GM18858 (cell line): ENCODE results near the gene SKAP1.
"Not testable (repeated sequence)": the region's sequence is repeated elsewhere in the genome, so short reads cannot be mapped to it uniquely, and the experiment has no call there.

Experiments
- ATAC-seq: cut with Tn5 transposase; IDR thresholded peaks from one replicate; pipeline ENCODE4 v1.9.1; 2021; ENCODE audit not compliant: unreplicated experiment

SKAP1 gene

DNA sequence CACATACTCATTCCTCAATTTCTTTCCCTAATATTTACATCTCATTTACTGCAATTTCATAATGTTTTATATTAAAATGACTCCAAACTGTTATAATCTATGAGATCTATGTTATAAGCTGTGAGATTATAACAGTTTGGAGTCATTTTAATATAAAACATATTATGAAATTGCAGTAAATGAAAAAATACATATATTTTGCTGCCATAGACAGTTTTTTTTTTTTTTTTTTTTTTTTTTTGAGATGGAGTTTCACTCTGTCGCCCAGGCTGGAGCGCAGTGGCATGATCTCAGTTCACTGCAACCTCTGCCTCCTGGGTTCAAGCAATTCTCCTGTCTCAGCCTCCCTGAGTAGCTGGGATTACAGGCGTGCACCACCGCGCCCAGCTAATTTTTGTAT is 180.0 kb downstream of the SKAP1 start:
- not testable (repeated sequence) for ATAC-seq

DNA sequence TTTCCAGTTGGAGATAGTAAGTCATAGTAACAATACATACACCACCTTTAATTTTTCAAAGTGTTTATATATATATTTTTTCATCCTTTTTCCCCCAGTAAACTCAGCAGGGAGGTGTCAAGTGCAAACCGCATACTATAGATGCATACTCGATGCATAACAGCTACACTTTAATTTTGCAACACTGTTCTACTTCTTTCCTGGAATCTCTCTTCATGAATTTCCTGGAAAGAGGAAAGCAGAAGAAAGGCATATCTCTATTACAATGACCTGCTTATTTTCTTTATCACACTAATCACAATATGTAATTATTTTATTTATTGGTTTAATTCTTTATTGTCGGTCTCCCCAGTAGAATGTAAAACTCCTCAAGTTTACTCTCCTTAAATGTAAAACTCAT is 182.4 kb downstream of the SKAP1 start:
- no peak for ATAC-seq

DNA sequence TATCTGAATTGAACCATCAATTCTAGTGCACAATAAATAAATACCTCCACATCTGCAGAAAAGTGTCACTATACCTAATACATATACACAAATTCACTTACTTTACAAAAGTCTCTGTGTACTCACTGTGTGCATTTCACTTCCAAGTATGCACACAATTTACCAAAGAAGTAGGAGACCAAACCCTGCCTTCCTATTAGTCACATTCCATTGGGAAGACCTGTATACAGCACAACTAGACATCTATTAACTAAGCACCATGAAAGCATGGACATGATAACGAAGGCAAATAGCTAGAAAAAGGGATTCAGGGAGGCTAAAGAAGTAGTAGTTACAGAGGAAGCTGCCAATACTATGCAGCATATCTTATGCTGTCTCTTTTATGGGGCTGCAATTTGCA is 183.0 kb downstream of the SKAP1 start:
- no peak for ATAC-seq

DNA sequence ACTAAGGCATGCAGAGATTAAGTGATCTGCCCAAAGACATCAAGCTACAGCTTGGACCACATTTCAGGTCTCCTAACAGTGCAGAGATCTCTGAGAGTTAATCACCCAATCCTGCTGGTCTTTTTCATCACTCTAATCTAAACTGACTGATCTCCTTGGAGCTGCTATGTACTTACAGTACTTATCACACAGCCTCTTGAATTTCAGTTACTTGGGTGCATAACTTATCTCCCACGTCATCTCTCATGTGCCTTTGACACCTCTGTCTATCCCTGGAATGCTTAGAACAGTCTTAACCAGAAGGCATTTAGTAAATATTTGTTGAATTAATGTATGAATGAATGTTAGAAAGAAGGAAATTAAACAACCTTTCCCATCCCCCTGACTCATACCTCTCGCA is 183.4 kb downstream of the SKAP1 start:
- ATAC-seq, result no peak

DNA sequence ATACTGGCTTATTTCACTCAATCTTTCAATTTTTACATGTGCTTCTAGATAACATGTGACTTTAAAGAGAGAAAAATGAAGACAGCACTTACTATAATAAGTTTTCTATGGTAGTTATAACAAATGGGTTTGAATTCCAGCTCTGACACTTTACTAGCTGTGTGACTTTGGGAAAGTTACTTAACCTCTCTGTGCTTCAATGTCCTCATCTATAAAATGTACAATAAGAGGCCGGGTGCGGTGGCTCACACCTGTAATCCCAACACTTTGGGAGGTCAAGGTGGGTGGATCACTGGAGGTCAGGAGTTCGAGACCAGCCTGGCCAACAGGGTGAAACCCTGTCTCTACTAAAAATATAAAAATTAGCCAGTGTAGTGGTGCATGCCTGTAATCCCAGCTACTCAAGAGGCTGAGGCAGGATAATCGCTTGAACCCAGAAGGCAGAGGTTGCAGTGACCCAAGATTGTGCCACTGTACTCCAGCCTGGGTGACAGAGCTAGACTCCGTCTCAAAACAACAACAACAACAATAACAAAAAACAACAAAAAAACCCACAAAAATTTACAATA is 184.5 kb downstream of the SKAP1 start:
- ATAC-seq, result not testable (repeated sequence)

DNA sequence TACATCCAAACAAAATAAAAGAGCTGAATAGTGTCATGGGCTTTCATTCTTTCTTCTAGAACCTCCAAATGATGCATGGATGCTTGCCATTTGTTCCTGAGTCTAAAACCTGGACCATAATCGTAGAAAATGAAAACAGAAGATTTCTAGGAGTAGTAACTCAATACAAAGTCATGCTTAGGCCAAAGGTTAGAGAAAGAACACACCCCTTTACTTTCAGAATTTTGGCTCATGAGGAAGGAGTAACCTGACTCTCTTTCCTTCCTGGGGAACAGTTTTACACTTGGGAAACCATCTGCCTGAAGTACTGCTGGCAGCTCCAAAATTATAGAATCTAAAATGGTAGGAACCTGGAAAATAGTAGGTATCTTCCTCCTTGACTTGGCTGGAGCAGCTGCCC is 185.2 kb downstream of the SKAP1 start:
- no peak for ATAC-seq

DNA sequence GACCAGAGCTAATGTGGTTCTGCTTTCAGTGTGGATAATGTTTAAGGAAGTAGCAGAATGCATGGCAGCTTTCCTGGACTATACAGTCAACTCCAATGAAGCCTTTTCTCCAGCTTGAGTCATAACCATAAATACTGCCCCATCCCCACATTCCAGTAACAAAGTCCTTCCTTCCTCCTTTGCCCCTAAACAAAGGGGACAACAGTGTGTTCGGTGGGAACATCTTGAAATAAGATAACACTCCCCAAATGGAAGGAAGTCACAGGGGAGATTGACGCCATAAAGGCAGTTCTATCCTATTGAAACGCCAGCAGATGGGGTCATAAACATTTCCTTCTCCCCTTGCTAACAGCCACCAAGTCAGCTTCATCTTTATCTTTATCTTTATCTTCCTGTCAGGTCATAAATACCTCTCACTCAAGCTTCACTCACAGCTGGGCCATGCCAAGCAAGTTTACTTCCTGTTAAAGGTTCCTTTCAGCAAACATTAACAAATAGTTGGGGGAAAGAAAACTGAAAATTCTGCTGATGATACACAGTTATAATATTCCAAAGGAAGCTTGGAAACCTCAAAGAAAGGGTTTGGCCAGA is 185.8 kb downstream of the SKAP1 start:
- no peak for ATAC-seq

DNA sequence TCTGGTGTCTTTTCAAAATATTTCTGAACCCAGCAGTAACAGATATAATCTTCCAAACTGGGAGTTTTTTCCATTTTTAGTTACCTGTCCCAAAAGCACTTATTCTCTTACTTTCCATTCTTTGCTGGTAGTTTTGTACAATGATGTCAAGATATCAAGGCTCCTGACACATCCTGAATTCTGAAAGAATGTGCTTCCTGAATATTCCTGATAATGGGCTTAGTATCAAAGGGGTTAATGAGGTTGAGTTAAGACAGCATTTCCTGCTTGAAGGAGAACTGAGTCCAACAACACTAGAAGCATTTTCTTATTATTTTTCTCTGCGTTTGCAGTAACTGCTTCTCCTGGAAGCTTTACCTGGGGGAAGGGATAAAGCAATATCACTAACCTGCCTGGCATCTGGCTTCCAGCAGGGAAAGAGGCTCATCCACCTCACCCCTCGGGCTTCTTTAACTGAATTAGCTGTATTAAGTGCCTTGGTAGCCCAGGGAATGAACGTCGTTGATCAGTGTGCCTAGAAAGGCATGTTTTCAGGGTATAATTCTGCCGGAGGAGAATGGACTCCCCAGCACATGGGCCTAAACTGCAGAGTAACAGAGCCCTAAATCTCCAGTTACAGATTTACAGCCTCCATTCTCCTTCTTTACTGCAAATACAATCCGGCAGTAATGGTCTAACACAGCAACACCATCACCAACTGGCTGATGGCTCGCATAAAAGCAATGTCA is 188.1 kb downstream of the SKAP1 start:
- ATAC-seq, result no peak

DNA sequence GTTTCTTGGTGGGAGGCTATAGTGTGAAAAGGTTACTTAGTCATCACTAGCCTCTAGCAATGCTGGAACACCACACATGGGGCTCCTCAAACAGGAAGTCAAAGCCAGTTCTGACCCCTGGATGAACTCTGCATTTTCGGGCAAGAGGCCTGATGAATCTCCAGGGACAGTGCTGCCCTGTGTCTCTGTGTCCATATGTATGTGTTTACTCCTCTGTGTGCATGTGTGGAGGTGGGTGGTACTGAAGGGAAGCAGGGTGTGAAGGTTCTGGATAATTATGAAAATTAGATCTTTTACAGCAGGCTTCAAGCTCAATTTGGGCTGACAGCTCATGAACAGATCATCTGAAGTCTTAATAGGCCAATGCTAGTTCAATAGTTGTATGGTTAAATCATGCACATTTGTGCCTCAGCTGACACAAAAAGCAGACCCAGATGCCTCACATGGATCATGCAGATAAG is 188.9 kb downstream of the SKAP1 start:
- ATAC-seq, result peak; percentile 84

DNA sequence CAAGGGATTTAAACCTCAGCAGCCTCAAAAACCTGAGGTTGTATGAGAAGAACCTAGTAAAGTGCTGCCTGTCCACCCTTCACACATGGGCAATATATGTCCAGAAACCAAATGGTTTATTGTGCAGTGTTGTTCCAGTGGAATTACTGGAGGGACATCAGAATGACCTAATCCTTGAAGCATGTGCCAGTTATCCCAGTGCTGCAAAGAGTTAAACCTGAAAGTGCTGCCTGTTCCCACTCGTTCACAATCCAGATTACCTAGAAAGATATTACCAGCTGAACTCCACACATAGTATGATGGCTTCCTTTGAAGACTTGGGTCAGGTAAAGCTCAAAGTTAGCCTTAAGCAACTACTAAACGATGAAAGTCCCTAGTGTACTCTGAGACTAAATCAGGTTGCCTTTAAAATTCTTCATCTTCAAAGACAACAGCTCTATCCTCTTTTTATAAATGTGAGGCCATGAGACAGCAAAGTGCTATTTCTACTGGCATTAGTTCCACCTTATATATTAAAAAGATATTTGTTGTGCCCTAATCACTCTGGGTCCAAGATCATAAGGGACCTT is 189.4 kb downstream of the SKAP1 start:
- ATAC-seq, result peak; percentile 4

DNA sequence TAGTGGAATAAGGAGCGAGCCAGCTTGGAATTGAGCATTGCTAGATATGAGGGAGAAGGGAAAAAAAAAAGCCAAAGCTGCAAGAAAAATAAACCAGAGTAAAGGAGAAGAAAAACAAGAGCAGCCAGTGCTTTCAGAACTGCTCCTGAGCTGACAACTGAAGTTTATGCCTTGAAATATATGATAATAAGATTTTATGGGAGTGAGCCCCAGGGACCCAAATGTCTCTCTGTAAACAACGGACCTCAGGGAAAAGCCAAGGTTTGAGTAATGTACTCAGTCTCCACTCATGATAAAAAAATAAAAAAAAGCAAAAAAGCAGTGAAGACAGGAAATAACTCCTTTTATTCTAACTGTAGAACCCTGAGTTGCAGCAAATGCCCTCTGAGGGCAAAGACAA is 189.9 kb downstream of the SKAP1 start:
- ATAC-seq, result no peak

DNA sequence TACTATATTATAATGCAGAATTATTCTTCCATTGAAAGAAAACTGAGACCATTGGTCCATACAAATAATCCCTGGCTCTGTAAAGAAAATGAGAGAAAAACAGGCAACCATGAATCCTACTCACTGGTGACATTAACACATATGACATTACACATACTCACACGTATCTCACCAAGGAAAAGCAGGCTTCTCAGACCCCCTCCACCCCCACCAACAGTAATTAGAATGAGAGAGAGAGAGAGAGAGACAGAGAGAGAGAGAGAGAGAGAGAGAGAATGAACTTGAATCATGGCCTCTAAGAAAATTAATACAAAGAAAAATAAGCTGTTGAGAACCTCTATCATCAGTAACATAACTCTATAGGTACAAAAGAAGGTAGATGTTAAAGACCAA is 190.4 kb downstream of the SKAP1 start:
- no peak for ATAC-seq

DNA sequence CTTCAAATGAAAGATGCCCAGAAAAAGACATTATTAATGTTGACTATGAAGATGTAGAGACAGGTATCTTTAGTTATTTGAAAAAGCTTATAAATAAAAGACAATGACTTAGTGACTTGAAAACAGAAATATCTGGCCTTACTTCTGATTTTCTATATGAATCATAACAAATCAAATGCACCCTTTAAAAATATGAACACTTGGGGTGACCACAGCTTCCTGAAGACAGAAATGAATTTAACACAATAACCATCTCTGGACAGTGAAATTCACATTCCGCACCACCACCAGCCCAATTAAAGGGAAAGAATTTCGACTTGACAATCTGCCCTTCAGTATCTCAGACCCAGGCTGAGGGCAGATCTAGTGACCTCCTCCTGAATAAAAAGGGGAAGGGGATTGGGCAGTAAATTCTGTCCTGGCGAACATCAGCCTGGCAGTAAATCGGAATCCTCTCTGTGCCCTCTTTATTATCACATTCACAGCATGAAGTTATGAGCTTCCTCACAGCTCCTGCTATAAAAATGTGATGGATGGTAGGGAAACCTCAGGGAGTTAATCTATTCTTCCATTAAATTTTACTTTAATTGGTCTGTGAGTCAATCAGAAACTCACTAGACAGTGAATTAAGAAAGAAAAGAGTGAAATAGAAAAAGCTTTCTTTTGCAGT is 190.9 kb downstream of the SKAP1 start:
- no peak for ATAC-seq

DNA sequence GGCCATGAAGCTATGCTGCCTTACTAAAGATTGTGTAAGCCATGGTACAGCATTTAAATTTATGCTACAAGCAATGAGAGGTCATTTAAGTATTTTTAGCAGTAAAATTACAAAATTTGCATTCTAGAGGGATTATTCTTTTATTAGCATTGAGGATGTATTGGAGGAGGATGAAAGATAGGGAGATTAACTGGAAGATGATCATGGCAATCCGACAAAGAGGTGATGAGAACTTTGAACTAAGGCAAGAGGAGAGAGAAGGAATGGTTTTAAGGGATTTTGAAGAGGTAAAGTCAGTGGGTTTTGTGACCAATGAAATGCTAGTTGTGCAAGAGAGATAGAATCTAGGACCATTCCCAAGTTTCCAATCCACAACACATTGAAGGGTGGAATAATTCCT is 192.6 kb downstream of the SKAP1 start:
- ATAC-seq, result no peak

DNA sequence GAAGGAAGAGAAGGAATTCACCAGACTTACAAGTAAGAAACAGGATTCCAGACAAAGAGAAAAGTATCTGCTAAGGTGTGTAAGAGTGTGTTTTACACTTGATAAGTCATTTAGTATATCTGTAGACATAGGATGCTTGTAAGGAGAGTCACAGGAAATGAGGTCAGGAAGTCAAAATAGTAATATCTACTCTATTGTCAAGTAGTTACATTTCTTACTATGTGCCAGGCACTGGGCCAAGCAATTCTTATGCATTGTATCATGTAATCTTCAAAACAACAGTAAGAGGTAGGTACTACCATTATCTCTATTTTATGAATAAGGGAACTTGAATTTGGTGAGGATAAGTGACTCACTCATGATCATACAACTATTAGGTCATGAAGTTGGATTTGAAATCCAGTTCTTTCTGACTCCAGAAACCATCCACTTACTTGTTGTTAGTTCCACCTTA is 193.3 kb downstream of the SKAP1 start:
- ATAC-seq, result no peak

DNA sequence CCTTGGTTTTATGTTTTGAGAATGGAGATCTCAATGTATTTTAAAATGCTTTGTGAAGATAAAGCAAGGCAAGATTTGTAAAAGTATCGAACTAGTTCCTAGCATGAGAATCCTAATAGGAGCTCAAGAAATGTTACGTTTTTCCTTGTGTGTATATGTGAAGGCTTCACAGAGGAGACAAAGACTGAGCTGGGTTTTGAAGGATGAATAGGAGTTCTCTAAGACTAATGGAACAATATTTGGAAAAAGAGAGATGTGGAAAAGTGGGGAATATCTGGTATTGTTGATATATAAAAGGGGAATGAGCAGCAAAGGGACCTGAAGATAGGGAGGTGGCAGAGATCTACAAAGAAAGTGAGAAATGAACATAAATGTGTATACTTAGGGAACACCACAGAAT is 195.1 kb downstream of the SKAP1 start:
- ATAC-seq, result no peak

DNA sequence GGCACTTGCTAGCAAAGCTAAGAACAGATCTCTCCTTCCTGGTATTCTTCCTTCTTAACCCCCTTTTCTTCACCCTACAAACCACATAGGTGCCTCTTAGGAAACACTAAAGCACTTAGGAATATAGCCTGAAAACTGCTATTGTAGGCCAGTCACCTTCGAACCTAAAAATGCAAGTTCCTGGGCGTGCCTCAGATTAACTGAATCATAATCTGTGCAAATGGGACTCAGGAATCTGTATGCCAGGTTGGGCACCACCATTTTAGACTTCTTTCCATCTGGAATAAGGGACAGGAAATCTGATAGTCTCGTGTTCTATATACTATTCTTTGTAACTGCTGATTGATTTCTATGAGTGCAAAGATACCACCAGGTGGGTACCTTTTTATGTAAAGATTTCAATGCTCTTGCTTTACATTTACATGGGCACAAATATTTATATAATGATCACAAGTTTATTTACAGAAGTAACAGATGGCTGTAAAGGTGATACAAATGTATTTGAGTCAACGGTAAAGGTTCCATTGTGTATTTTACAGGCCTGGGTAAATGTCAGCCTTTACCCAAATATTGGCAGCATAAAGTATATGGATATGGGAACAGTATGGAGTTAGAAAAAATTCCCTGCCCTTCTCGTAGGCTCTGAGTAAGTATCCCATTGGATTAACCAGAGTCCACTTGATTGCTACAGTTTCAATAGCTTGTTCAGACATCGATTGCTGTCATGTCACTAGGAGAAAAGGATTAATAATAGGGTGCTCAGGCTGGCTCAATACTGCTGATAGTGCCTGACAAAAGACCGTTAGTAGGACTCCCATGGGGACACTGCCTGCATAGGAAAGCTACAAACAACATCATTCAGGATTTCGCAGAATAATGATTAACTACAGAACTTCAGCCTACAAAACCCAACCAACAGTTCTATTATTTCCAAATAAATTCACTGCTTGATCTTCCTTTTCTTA is 197.7 kb downstream of the SKAP1 start:
- no peak for ATAC-seq

DNA sequence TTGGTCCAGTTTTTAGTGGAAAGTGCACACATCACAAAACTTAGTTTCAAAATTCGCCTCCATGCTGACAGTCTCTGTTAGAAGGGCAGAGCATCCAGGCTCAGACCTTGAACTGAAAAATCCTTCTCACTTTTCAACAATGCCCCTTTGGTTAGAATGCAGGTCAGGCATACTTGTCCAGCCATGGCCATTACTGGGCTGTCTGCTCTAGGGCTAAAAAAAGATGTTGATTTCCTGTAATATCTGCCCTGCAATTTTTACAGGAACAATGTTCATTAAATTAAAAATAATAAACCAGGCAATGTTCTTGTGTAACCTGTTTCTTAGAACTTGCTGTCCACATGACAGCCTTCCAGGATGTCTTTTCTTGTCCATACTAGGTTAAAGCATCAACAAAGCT is 200.1 kb downstream of the SKAP1 start:
- no peak for ATAC-seq

DNA sequence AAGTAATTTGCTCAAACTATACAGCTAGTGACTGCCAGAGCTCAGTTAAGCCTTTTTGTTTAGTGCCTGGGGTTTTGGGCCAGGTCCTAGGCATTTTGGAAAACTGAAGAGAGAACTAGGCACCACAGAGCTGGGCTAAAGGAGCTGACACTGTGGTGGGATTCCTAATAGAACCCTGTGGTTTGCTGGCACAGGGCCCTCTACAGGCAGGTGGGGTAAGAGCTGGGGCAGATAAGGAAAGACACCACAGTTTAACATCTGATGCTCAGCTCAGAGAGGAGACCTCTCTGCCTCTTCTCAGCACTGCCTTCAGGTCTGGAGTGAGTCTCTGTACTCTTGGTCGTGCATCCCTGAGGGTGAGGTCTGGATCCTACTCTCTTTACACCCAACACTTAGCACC is 201.3 kb downstream of the SKAP1 start:
- ATAC-seq, result no peak
